H1 (cell line): ENCODE measurements around the gene ADCY7. TPM values are rescaled to one million over a fixed set of nuclear protein-coding genes. Genes with fewer than 3 reads are reported as not detected.

Experiments
- CTCF ChIA-PET: fragments of 300-600 bp; sonication (Branson Sonifier 250); formaldehyde crosslinking; loops from one replicate; lab custom pipeline; 2021; ENCODE audit not compliant: partially characterized antibody; lab: Charles Lee
- POLR2A ChIA-PET: fragments of 300-600 bp; sonication (Branson Sonifier 250); formaldehyde crosslinking; loops from one replicate; lab custom pipeline; 2021; ENCODE audit warnings: inconsistent platforms; ENCODE audit not compliant: partially characterized antibody; lab: Charles Lee
- DNase-seq, 2 experiments: peaks; one replicate each; pipeline versions ENCODE4 v3.0.0 to v3.0.0-alpha.2; 2010 to 2022; ENCODE audit warnings: low spot score in 2 of 2, low read depth in 1 of 2, mixed read lengths in 1 of 2
- FAIRE-seq: peaks from 2 replicates; lab custom pipeline; 2011; peaks lifted over from hg19 to GRCh38; lab: Jason Lieb, UNC
- H2AFZ ChIP-seq: 2 replicates; pipeline ENCODE4 v1.8.1; 2012; ENCODE audit warnings: low read length, inconsistent platforms
- H2AK5ac ChIP-seq: 2 replicates; pipeline ENCODE4 v1.6.1; 2013; ENCODE audit warnings: low read depth, low read length
- H2BK120ac ChIP-seq: replicated peaks from 2 replicates; pipeline ENCODE3; 2013; ENCODE audit warnings: low read depth, low read length, inconsistent platforms
- H2BK12ac ChIP-seq: 2 replicates; pipeline ENCODE4 v1.6.1; 2013; ENCODE audit warnings: low read depth, low read length
- H2BK15ac ChIP-seq: 2 replicates; pipeline ENCODE4 v1.6.1; 2013; ENCODE audit warnings: low read length
- H2BK20ac ChIP-seq: 2 replicates; pipeline ENCODE4 v1.6.1; 2013; ENCODE audit warnings: low read length
- H2BK5ac ChIP-seq: 2 replicates; pipeline ENCODE4 v1.6.1; 2013; ENCODE audit warnings: low read depth, low read length
- H3K14ac ChIP-seq: 2 replicates; pipeline ENCODE4 v1.6.1; 2013; ENCODE audit warnings: inconsistent platforms; ENCODE audit not compliant: insufficient read length
- H3K18ac ChIP-seq: 2 replicates; pipeline ENCODE4 v1.6.1; 2013; ENCODE audit warnings: low read length; ENCODE audit errors: extremely low read depth
- H3K23ac ChIP-seq: 2 replicates; pipeline ENCODE4 v1.6.1; 2013; ENCODE audit warnings: inconsistent platforms; ENCODE audit not compliant: insufficient read length
- H3K23me2 ChIP-seq: 2 replicates; pipeline ENCODE4 v1.6.1; 2013; ENCODE audit warnings: low read depth, low read length
- H3K27ac ChIP-seq: 2 replicates; pipeline ENCODE4 v1.6.1; 2011; ENCODE audit warnings: low read depth, low read length, inconsistent platforms
- H3K27me3 ChIP-seq, 4 experiments: replicated peaks in 1 of 4; 1 replicate in 1 of 4; 2 replicates in 3 of 4; pipeline versions ENCODE4 v1.6.1 to v1.8.1; 2011 to 2013; ENCODE audit warnings: low read length in 3 of 4, mild to moderate bottlenecking in 3 of 4, inconsistent platforms in 2 of 4, mixed read lengths in 2 of 4, moderate library complexity in 1 of 4; ENCODE audit not compliant: control insufficient read depth in 3 of 4, insufficient read depth in 3 of 4; ENCODE audit errors: extremely low read depth in 1 of 4
- H3K36me3 ChIP-seq, 4 experiments: 2 replicates each; pipeline versions ENCODE4 v1.6.1 to v1.8.1; 2011 to 2013; ENCODE audit warnings: mild to moderate bottlenecking in 4 of 4, low read length in 3 of 4, moderate library complexity in 2 of 4, control low read depth in 1 of 4, inconsistent platforms in 1 of 4; ENCODE audit not compliant: insufficient read depth in 4 of 4, control insufficient read depth in 2 of 4
- H3K4ac ChIP-seq: replicated peaks from 2 replicates; pipeline ENCODE3; 2013; ENCODE audit warnings: low read length, low read depth, mixed read lengths, inconsistent platforms; ENCODE audit not compliant: insufficient read length
- H3K4me1 ChIP-seq, 4 experiments: replicated peaks in 1 of 4; 1 replicate in 1 of 4; 2 replicates in 3 of 4; pipeline versions ENCODE4 v1.6.1 to v1.8.1; 2011 to 2013; ENCODE audit warnings: low read length in 3 of 4, inconsistent platforms in 2 of 4, mixed read lengths in 1 of 4; ENCODE audit not compliant: insufficient read depth in 4 of 4, control insufficient read depth in 3 of 4
- H3K4me2 ChIP-seq, 2 experiments: 2 replicates each; pipeline versions ENCODE4 v1.6.1 to v1.8.1; 2011 to 2013; ENCODE audit warnings: low read depth in 2 of 2, low read length in 2 of 2, control low read depth in 1 of 2, inconsistent platforms in 1 of 2, mild to moderate bottlenecking in 1 of 2; ENCODE audit not compliant: insufficient read depth in 1 of 2
- H3K4me3 ChIP-seq, 4 experiments: fragments of 200-600, 300-600 bp in 1 of 4; sonication (generic), shearing (Covaris generic), sonication (Bioruptor Twin) in 1 of 4; 2 replicates each; pipeline versions ENCODE4 v1.5.1 to v1.8.1; 2011 to 2016; ENCODE audit warnings: low read length in 4 of 4, low read depth in 3 of 4, control low read depth in 2 of 4, inconsistent platforms in 2 of 4, mild to moderate bottlenecking in 2 of 4, mixed read lengths in 1 of 4, moderate library complexity in 1 of 4; ENCODE audit not compliant: insufficient read depth in 2 of 4; ENCODE audit errors: extremely low read depth in 1 of 4
- H3K56ac ChIP-seq: replicated peaks from 2 replicates; pipeline ENCODE3; 2013; ENCODE audit warnings: low read depth, mild to moderate bottlenecking, mixed read lengths, low read length, inconsistent platforms; ENCODE audit not compliant: insufficient read length
- H3K79me1 ChIP-seq: 2 replicates; pipeline ENCODE4 v1.6.1; 2013; ENCODE audit warnings: low read depth, low read length, control low read depth
- H3K79me2 ChIP-seq, 2 experiments: 2 replicates each; pipeline versions ENCODE4 v1.6.1 to v1.8.1; 2012 to 2013; ENCODE audit warnings: low read length in 2 of 2, mild to moderate bottlenecking in 2 of 2, inconsistent platforms in 1 of 2; ENCODE audit not compliant: insufficient read depth in 2 of 2, control insufficient read depth in 1 of 2
- H3K9ac ChIP-seq, 4 experiments: replicated peaks in 1 of 4; 1 replicate in 1 of 4; 2 replicates in 3 of 4; pipeline versions ENCODE4 v1.6.1 to v1.8.1; 2011 to 2013; ENCODE audit warnings: low read depth in 3 of 4, low read length in 3 of 4, control low read depth in 2 of 4, mild to moderate bottlenecking in 2 of 4, moderate library complexity in 2 of 4, inconsistent platforms in 1 of 4; ENCODE audit errors: extremely low read depth in 1 of 4
- H3K9me3 ChIP-seq, 2 experiments: 2 replicates each; pipeline versions ENCODE4 v1.6.1 to v1.8.1; 2012 to 2013; ENCODE audit warnings: mild to moderate bottlenecking in 2 of 2, moderate library complexity in 2 of 2, control low read depth in 1 of 2, inconsistent platforms in 1 of 2, low read depth in 1 of 2, low read length in 1 of 2, mixed read lengths in 1 of 2; ENCODE audit not compliant: insufficient read depth in 2 of 2
- H4K20me1 ChIP-seq, 2 experiments: replicated peaks in 1 of 2; 2 replicates each; pipeline versions ENCODE3 to v1.8.1; 2011 to 2013; ENCODE audit warnings: inconsistent platforms in 2 of 2, low read length in 2 of 2, mild to moderate bottlenecking in 1 of 2; ENCODE audit not compliant: insufficient read depth in 2 of 2, control insufficient read depth in 1 of 2
- H4K5ac ChIP-seq: 2 replicates; pipeline ENCODE4 v1.6.1; 2013; ENCODE audit warnings: low read length, low read depth, mixed read lengths, inconsistent platforms; ENCODE audit not compliant: insufficient read length
- H4K8ac ChIP-seq: 2 replicates; pipeline ENCODE4 v1.8.0; 2013; ENCODE audit warnings: mild to moderate bottlenecking, moderate library complexity, low read length, inconsistent platforms; ENCODE audit not compliant: insufficient read depth; ENCODE audit errors: extremely low read depth
- H4K91ac ChIP-seq: replicated peaks from 2 replicates; pipeline ENCODE3; 2013; ENCODE audit warnings: low read length, mixed read lengths, inconsistent platforms; ENCODE audit not compliant: insufficient read length
- ATF2 ChIP-seq: IDR thresholded peaks from 2 replicates; pipeline ENCODE4 v1.6.1; 2012; ENCODE audit warnings: low read length, inconsistent platforms
- BACH1 ChIP-seq: IDR thresholded peaks from 2 replicates; pipeline ENCODE4 v1.6.1; 2012; ENCODE audit warnings: low read length, improper control_type of control experiment
- CTBP2 ChIP-seq: IDR thresholded peaks from 2 replicates; pipeline ENCODE4 v1.7.0; 2011; ENCODE audit warnings: borderline replicate concordance, mild to moderate bottlenecking, moderate library complexity, mixed read lengths, low read length; ENCODE audit not compliant: insufficient read depth, insufficient read length
- FOSL1 ChIP-seq: IDR thresholded peaks from 2 replicates; pipeline ENCODE4 v1.6.1; 2011; ENCODE audit warnings: mild to moderate bottlenecking, low read depth, low read length, moderate library complexity; ENCODE audit not compliant: insufficient read depth
- GTF2F1 ChIP-seq: IDR thresholded peaks from 2 replicates; pipeline ENCODE4 v1.6.1; 2012; ENCODE audit warnings: low read depth, low read length, improper control_type of control experiment, borderline replicate concordance
- RXRA ChIP-seq: IDR thresholded peaks from 2 replicates; pipeline ENCODE4 v1.6.1; 2011; ENCODE audit warnings: low read depth, mild to moderate bottlenecking, low read length, moderate library complexity; ENCODE audit not compliant: insufficient read depth
- SAP30 ChIP-seq: fragments of 300-600 bp; sonication (generic); IDR thresholded peaks from 2 replicates; pipeline ENCODE4 v1.7.1; 2012; ENCODE audit warnings: low read length, moderate library complexity, mild to moderate bottlenecking, inconsistent platforms; ENCODE audit not compliant: insufficient read depth, insufficient replicate concordance
- TEAD4 ChIP-seq: IDR thresholded peaks from 2 replicates; pipeline ENCODE4 v1.6.1; 2012; ENCODE audit warnings: low read depth, low read length, inconsistent platforms, mixed read lengths
- WGBS, 2 experiments: shearing (Covaris generic) in 1 of 2; methylation state at CpG; one replicate each; pipeline versions ENCODE4 v1.1.6 to v1.1.7; 2013 to 2015; ENCODE audit warnings: low lambda C conversion rate in 2 of 2, mixed read lengths in 2 of 2, inconsistent platforms in 1 of 2, low coverage in 1 of 2, missing lambda C conversion rate in 1 of 2; ENCODE audit not compliant: insufficient replicate concordance in 2 of 2, insufficient coverage in 1 of 2, insufficient read length in 1 of 2; ENCODE audit errors: extremely low coverage in 1 of 2, missing lambda C conversion rate in 1 of 2; 5-methylcytosine and 5-hydroxymethylcytosine counted together
- polyA plus RNA-seq, 7 experiments: library from polyadenylated mRNA; depleted of rRNA in 3 of 7; stranded (reverse) in 5 of 7; unstranded in 2 of 7; fragments of >200 nt in 5 of 7; fragments of 200-250 nt in 2 of 7; gene quantifications; 1 replicate in 5 of 7; 2 replicates in 1 of 7; 4 replicates in 1 of 7; pipeline versions ENCODE4 v1.2.1 to v1.2.3, GENCODE V29; 2011 to 2013; ENCODE audit warnings: missing spikeins in 2 of 7, mixed read lengths in 2 of 7
- total RNA-seq: library from RNA; stranded (reverse); fragmentation: NEBNext Ultra II Directional; extraction: Animal tissue kit (Norgen Biotek cat#: 25700); gene quantifications from 2 replicates; pipeline ENCODE4 v1.2.1, GENCODE V29; 2021
- TF ChIP-seq, protein P1 (sequence below): IDR thresholded peaks from 2 replicates; pipeline ENCODE4 v1.6.1; 2011; ENCODE audit warnings: low read length, improper control_type of control experiment

Gene ADCY7
- total and polyA plus RNA-seq, 2 of the 8 experiments (the other 6 are each of a cell fraction or from before 2014, with no cell fraction given): 2.4 to 5.1 TPM

DNA sequence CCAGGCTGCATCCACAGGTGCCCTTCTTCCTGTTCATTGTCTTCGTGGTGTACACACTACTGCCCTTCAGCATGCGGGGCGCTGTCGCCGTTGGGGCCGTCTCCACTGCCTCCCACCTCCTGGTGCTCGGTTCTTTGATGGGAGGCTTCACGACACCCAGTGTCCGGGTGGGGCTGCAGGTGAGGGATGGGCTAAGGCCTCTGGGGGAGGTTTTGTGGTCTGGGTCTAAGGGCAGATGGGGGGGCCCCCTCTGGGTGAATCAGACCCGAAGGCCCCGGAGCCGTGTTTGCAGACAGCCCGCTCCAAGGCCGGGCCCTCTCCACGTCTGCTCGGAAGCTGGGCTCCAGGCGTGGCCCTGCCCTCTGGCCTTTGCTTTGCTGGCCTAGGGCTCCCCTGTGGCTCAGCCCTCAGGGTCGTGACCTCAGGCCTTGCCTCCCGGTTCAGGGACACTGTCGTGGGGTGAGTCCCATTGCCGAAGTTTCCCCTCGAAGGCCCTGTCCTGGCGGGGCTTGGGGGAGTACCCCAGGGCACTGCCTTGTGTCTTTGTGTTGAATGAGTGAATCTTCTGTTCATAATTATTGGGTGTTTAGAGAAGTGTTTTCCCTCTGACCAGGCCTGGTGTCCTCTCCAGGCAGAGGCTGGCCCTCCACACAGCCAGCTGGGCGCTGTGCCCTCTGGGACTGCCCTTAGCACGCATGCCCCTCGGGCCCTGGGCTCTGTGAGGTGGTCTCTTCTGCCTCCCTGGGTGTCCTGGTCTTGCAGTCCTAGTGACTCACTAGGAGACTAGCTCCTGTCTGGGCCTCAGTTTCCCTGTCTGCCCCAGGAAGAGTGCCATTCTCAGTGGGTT is 25.6 kb downstream of the ADCY7 start:
- no peaks in the 10 kb centered on the region for H3K9me3 ChIP-seq
- no peak for DNase-seq
- no peak overlapping the region for H2BK15ac ChIP-seq
- no peak for FAIRE-seq
- peaks cover 0 to 2% of the 10 kb centered on the region in 2 experiments for H4K20me1 ChIP-seq
- WGBS, 2 experiments: 92% methylated on average over 25 of the region's 26 CpGs; no CpG with 5 or more reads in 1 of the 2 experiments
- no peak overlapping the region for H3K4me3 ChIP-seq
- H3K23me2 ChIP-seq: no peaks in the 10 kb centered on the region
- H4K8ac ChIP-seq: no peak overlapping the region
- H2BK12ac ChIP-seq: no peak overlapping the region
- ChIA-PET CTCF (interaction anchor here (0.6 to 0.7 kb wide), 2 partner anchors 38 to 60 kb away, joined by 3 read pairs; no protein-coding TSS in a partner anchor), POLR2A (no interaction called here)
- no peak overlapping the region for H3K56ac ChIP-seq
- no peak overlapping the region for H2AFZ ChIP-seq
- no peak overlapping the region for H3K4ac ChIP-seq
- H3K4me2 ChIP-seq: no peak overlapping the region
- no peak overlapping the region for H2BK120ac ChIP-seq
- no peaks in the 10 kb centered on the region for H3K79me2 ChIP-seq
- no peak overlapping the region for H2BK20ac ChIP-seq
- H3K14ac ChIP-seq: no peak overlapping the region
- no peak overlapping the region for H3K27ac ChIP-seq
- no peak overlapping the region for H3K23ac ChIP-seq
- H3K4me1 ChIP-seq: no peaks in the 10 kb centered on the region
- H3K79me1 ChIP-seq: no peaks in the 10 kb centered on the region; the same call in 1 of the 2 replicates
- no peak overlapping the region for H3K18ac ChIP-seq
- H3K36me3 ChIP-seq: no peaks in the 10 kb centered on the region
- no peak overlapping the region for H4K5ac ChIP-seq
- H2BK5ac ChIP-seq: no peak overlapping the region
- no peak overlapping the region for H4K91ac ChIP-seq
- H3K27me3 ChIP-seq: no peaks in the 10 kb centered on the region
- H3K9ac ChIP-seq: no peak overlapping the region
- no peak overlapping the region for H2AK5ac ChIP-seq
- no peak for TF ChIP-seq FOSL1
- no peak for TF ChIP-seq GTF2F1
- TF ChIP-seq ATF2: no peak
- no peak for TF ChIP-seq BACH1
- TF ChIP-seq SAP30: no peak
- TF ChIP-seq TEAD4: no peak
- TF ChIP-seq, protein P1, sequence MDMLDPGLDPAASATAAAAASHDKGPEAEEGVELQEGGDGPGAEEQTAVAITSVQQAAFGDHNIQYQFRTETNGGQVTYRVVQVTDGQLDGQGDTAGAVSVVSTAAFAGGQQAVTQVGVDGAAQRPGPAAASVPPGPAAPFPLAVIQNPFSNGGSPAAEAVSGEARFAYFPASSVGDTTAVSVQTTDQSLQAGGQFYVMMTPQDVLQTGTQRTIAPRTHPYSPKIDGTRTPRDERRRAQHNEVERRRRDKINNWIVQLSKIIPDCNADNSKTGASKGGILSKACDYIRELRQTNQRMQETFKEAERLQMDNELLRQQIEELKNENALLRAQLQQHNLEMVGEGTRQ: no peak
- TF ChIP-seq RXRA: no peak
- no peak for TF ChIP-seq CTBP2
